Measurements from ENCODE around the gene CTBP1.

- TF ChIP-seq CTCF (IDR thresholded peaks at IDR 0.05; ENCODE audit: low read depth, low read length) (no peak), EZH2phosphoT487 (IDR thresholded peaks at IDR 0.05; ENCODE audit: low read depth) (no peak)
Measured at GRCh38 chr4:1170976-1171310, 78.0 kb downstream of the CTBP1 start.
